Measurements from ENCODE around the gene HDAC4. TPM values are rescaled to one million over a fixed set of nuclear protein-coding genes. Genes with fewer than 3 reads are reported as not detected.
A peak's percentile ranks its signal among the peaks of the same experiment; 100 is the strongest.

Gene HDAC4
- total RNA-seq, 1 experiment from 2014 or later = 32.0 TPM

DNA sequence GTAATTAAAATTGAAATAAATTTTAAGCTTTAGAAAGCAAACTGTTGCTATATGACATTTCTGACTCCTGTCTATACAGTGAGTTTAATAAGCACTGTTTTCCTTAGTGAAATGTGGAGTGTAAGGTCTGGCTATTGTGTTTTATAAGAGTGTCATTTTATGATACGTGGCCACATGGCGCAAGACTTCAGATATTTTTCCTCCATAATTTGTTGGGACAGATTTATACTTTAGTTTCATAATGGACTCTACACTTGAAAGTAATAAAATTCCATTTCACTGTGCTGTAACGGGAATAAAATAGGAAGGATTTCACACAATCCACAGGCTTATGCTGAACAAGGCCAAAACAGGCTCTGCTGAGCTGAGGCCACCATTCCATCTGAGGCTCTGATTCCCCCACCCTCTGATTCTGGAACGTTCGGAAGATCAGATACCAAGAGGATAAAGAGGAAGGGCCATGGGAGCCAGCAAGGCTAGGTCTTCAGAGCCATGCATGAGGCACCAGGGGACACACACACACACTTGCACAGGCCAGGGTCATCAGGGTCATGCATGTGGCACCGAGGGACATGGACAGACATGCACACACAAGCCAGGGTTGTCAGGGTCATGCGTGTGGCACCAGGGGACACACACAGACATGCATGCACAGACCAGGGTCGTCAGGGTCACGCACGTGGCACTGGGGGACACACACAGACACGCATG is 35.6 kb downstream of the HDAC4 start:
- Histone ChIP-seq H2BK5ac (ENCODE audit: insufficient read length, low read length) (no peak overlapping the region), H3K18ac (ENCODE audit: insufficient read length, low read depth, low read length) (no peak overlapping the region), H2BK120ac (ENCODE audit: low read depth, low read length, poor library complexity, severe bottlenecking) (no peak overlapping the region), H2BK12ac (ENCODE audit: insufficient read length, low read depth, low read length) (no peak overlapping the region), H2BK20ac (ENCODE audit: low read depth, low read length, poor library complexity, severe bottlenecking) (no peak overlapping the region), H4K91ac (ENCODE audit: insufficient read length, low read depth, low read length) (no peak overlapping the region), H3K27me3 (ENCODE audit: insufficient read depth, low read length) (no peaks in the 10 kb centered on the region), H4K20me1 (ENCODE audit: control insufficient read depth, insufficient read depth, insufficient read length) (peaks cover 2% of the 10 kb centered on the region), H4K8ac (replicated peaks; ENCODE audit: insufficient read length, low read depth, low read length) (no peak overlapping the region), H3T11ph (ENCODE audit: low read length) (no peak overlapping the region), H3K27ac (ENCODE audit: insufficient read length, low read depth, low read length) (no peak overlapping the region), H3K4me1 (ENCODE audit: insufficient read depth, low read length) (0 out of 2 replicates have a peak, but pooled peaks cover 2% of the 10 kb centered on the region), H3K9me3 (ENCODE audit: control insufficient read depth, low read depth, low read length) (no peaks in the 10 kb centered on the region), H3K56ac (ENCODE audit: insufficient read length, low read depth, low read length) (no peak overlapping the region), H3K14ac (ENCODE audit: insufficient read depth, low read length) (peak overlapping the region; percentile 10; the same call in 1 of the 2 replicates), H3K79me2 (ENCODE audit: insufficient read depth, low read length) (peaks cover 4% of the 10 kb centered on the region; the same call in 1 of the 2 replicates), H2AFZ (ENCODE audit: low read length) (no peak overlapping the region), H3K4ac (ENCODE audit: low read depth, low read length) (no peak overlapping the region), H2AK5ac (ENCODE audit: insufficient read length, low read length) (no peak overlapping the region), H2BK15ac (ENCODE audit: low read depth, low read length) (no peak overlapping the region), H3K23ac (ENCODE audit: insufficient read length, low read depth, low read length) (no peak overlapping the region), H3K79me1 (ENCODE audit: insufficient read depth, low read depth, low read length, poor library complexity, severe bottlenecking) (no peaks in the 10 kb centered on the region), H3K4me2 (ENCODE audit: insufficient read depth, insufficient read length, low read length) (no peak overlapping the region), H3K9ac (ENCODE audit: extremely low read depth, insufficient read length, low read length) (no peak overlapping the region), H4K5ac (ENCODE audit: insufficient read length, low read depth, low read length) (no peak overlapping the region), H3K23me2 (ENCODE audit: insufficient read length, low read depth, low read length, poor library complexity, severe bottlenecking) (no peaks in the 10 kb centered on the region)
- TF ChIP-seq, protein P1, sequence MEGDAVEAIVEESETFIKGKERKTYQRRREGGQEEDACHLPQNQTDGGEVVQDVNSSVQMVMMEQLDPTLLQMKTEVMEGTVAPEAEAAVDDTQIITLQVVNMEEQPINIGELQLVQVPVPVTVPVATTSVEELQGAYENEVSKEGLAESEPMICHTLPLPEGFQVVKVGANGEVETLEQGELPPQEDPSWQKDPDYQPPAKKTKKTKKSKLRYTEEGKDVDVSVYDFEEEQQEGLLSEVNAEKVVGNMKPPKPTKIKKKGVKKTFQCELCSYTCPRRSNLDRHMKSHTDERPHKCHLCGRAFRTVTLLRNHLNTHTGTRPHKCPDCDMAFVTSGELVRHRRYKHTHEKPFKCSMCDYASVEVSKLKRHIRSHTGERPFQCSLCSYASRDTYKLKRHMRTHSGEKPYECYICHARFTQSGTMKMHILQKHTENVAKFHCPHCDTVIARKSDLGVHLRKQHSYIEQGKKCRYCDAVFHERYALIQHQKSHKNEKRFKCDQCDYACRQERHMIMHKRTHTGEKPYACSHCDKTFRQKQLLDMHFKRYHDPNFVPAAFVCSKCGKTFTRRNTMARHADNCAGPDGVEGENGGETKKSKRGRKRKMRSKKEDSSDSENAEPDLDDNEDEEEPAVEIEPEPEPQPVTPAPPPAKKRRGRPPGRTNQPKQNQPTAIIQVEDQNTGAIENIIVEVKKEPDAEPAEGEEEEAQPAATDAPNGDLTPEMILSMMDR (conservative IDR thresholded peaks at IDR 0.05) = no peak
- H3K4me3 Mint-ChIP-seq = no peak overlapping the region
- H3K27ac Mint-ChIP-seq = peak overlapping the region; percentile 23 to 93 (median 83); a peak in 5 of 7 replicates
- H3K27me3 Mint-ChIP-seq (ENCODE audit: low read depth) = no peaks in the 10 kb centered on the region
- no CpG with 5 or more reads among the region's 11 CpGs for WGBS (ENCODE audit: extremely low coverage, insufficient read length, low lambda C conversion rate)
- no peaks in the 10 kb centered on the region for H3K9me3 Mint-ChIP-seq
- H3K4me1 Mint-ChIP-seq = peaks cover 12 to 16% of the 10 kb centered on the region in 2 experiments
- H3K36me3 Mint-ChIP-seq (ENCODE audit: insufficient read depth in 1 of 3, low read depth in 3 of 3) = peaks cover 0 to 10% (median 5%) of the 10 kb centered on the region in 3 experiments; a peak in 3 of 7 replicates
- DNase-seq = no peak
